Measurements from ENCODE around the gene ERBB4. TPM values are rescaled to one million over a fixed set of nuclear protein-coding genes. Genes with fewer than 3 reads are reported as not detected.

The ERBB4 gene
- total and polyA plus RNA-seq, 10 of the 15 experiments (the other 5 are each of a cell fraction or from before 2014, with no cell fraction given) = under 0.01 to 0.23 (median 0.01) TPM; not detected in 4

GRCh38 chr2:212114489-212114888 is 424.1 kb downstream of the ERBB4 start:
- no TSS peak for BruUV-seq (replicated peaks)
- TF ChIP-seq RUNX3 (IDR thresholded peaks at IDR 0.05; ENCODE audit: low read length) (no peak), ELK1 (IDR thresholded peaks at IDR 0.05; ENCODE audit: low read depth, low read length) (no peak), MYC (IDR thresholded peaks at IDR 0.05; ENCODE audit: insufficient read depth, insufficient read length, insufficient replicate concordance, low read length, severe bottlenecking) (no peak), PBX3 (IDR thresholded peaks at IDR 0.05; ENCODE audit: insufficient replicate concordance, low read depth, low read length) (no peak), HCFC1 (IDR thresholded peaks at IDR 0.05; ENCODE audit: low read length) (no peak), ZBTB4 (CRISPR knock-in tag; IDR thresholded peaks at IDR 0.05) (no peak), TBL1XR1 (IDR thresholded peaks at IDR 0.05; ENCODE audit: low read depth, low read length) (no peak), RBBP5 (conservative IDR thresholded peaks at IDR 0.05) (no peak), ATF2 (IDR thresholded peaks at IDR 0.05; ENCODE audit: low read length) (no peak), CHD1 (IDR thresholded peaks at IDR 0.05; ENCODE audit: low read depth, low read length) (no peak), NR2C1 (IDR thresholded peaks at IDR 0.05) (no peak), NR2C2 (IDR thresholded peaks at IDR 0.05; ENCODE audit: borderline replicate concordance, control insufficient read depth, insufficient read length, low read depth) (no peak), IRF4 (IDR thresholded peaks at IDR 0.05; ENCODE audit: low read depth, low read length) (no peak), ATF3 (IDR thresholded peaks at IDR 0.05; ENCODE audit: borderline replicate concordance, extremely low read depth, low read depth, low read length) (no peak), TCF3 (IDR thresholded peaks at IDR 0.05; ENCODE audit: borderline replicate concordance, insufficient read depth, low read depth, low read length) (no peak), KDM1A (IDR thresholded peaks at IDR 0.05; ENCODE audit: borderline replicate concordance) (no peak), MLLT1 (IDR thresholded peaks at IDR 0.05) (no peak)

More at GRCh38 chr2:212114489-212114888, 424.1 kb downstream of the ERBB4 start:
- Histone ChIP-seq H2AFZ (ENCODE audit: control insufficient read depth, low read depth, low read length) (no peak overlapping the region), H3K4me2 (ENCODE audit: control insufficient read depth, insufficient read depth) (no peak overlapping the region), H3K27me3 (replicated peaks in 1 of 2; ENCODE audit: control insufficient read depth in 2 of 2, insufficient read depth in 2 of 2, low read length in 1 of 2) (no peaks in the 10 kb centered on the region), H3K79me2 (ENCODE audit: control insufficient read depth, insufficient read depth, low read length) (no peaks in the 10 kb centered on the region), H3K9me3 (replicated peaks; ENCODE audit: control insufficient read depth, insufficient read depth, low read length) (no peaks in the 10 kb centered on the region), H3K36me3 (ENCODE audit: control insufficient read depth in 2 of 2, insufficient read depth in 2 of 2, low read length in 1 of 2) (no peaks in the 10 kb centered on the region), H3K4me1 (ENCODE audit: control insufficient read depth, insufficient read depth, low read length) (no peaks in the 10 kb centered on the region), H3K9ac (ENCODE audit: control insufficient read depth, insufficient read depth, low read length) (no peak overlapping the region), H4K20me1 (ENCODE audit: control insufficient read depth, insufficient read depth) (no peaks in the 10 kb centered on the region), H3K27ac (ENCODE audit: control insufficient read depth, insufficient read depth) (no peak overlapping the region), H3K4me3 (no peak overlapping the region)
- ChIA-PET SMC1A (ENCODE audit: uncharacterized antibody, unreplicated experiment) (no interaction called here), RAD21 (ENCODE audit: unreplicated experiment) (no interaction called here), POLR2A (no interaction called here), CTCF (no interaction called here)
- ATAC-seq = no peak
- intact Hi-C loops (cut with micrococcal nuclease; ENCODE audit: unreplicated experiment) = no loop called here
- 25% methylated on average over 1 of the region's 1 CpG for WGBS (ENCODE audit: insufficient coverage, insufficient replicate concordance, low lambda C conversion rate, missing lambda C conversion rate)
- DNase-seq (ENCODE audit: low read depth, low spot score) = no peak
- in situ Hi-C loops (cut with MboI) = no loop called here
- FAIRE-seq = no peak
